ENCODE measurements around the gene LRFN5.
"Not testable (repeated sequence)": the region's sequence is repeated elsewhere in the genome, so short reads cannot be mapped to it uniquely, and the experiment has no call there.

LRFN5 gene

DNA sequence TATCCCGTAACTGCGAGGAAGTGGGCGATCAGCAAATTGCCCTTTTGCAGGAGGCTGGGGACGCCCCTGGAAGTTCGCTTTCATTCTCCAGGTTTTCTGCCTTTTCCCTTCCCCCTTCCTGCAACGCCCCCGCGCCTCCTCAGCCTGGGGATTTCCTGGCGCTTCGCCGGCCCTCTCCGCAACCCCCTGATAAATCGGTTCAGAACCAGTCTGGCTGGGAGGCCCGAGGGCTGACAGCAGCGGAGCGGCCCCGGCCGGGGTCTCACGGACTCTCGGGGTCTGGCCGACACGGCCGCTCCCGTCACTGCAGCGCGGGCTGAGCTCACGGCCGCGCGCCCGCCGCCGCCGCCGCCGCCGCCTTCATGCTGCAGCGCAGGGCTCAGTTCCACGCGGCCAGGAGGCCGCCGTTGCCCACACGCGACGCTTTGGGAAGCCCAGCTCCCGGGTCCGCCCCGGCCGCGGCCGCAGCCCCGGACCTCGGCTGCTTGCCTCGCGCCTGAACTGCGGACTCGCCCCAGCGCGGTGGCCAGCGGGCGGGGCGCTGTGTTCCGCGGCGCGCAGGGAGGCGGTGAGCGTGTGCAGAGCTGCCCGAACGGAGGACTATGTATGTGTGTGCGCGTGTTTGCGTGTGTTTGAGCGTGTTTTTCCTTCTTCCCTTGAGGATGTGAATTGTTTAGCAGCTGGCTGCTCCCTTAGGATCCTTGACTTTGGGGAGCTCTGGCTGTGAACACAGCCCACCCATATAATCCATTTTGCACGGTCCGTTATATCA, at the start of gene LRFN5:
Gene LRFN5, plus strand, starts transcription at position 345 of the 772 bp plus-strand sequence.
- no peak for DNase-seq

DNA sequence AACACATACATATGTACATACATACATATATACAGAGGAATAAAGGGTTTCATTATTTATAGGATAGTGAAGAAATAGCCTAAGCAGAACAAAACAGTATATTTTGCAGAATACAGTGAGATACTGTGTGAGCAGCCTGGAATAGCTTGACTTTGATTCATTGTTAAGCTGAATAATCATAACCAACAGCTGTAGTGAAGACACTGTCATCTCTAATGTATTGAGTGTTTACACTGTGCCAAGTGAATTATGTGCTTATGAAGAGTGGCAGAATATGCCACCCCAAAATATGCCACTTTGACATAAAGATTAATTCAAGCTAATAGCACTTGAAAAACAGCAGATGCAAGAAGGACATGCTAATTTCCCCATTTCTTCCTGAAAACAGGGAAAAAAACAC, 48.2 kb upstream of the LRFN5 start:
- DNase-seq, result no peak

DNA sequence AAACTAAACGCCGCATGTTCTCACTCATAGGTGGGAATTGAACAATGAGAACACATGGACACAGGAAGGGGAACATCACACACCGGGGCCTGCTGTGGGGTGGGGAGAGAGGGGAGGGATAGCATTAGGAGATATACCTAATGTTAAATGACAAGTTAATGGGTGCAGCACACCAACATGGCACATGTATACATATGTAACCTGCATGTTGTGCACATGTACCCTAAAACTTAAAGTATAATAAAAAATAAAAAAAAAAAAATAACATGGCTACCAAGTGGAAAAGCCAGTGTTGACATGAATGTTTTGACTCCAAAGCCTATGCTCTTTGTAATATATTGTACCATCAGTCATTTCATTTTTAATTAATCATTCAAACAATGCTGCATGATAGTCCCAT, 39.8 kb upstream of the LRFN5 start:
- DNase-seq, result not testable (repeated sequence)

DNA sequence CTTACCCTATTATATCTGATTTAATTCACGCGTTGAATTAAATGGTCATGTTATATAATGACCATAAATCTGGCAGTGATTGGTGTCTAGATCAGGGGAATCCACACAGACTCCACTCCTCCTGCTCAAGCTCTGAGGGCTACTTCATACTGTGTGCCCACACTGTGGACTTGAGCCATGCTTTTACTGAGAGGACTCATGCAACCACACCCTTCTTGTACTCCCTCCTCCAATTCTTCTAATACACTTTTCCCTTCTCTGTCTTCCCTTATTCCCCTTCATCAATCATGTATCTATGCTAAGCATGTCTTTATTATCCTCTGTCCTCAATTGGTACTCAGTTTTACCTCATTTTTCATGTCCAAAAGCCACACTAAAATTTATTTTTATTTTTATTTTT, 37.7 kb upstream of the LRFN5 start:
- DNase-seq, result no peak

DNA sequence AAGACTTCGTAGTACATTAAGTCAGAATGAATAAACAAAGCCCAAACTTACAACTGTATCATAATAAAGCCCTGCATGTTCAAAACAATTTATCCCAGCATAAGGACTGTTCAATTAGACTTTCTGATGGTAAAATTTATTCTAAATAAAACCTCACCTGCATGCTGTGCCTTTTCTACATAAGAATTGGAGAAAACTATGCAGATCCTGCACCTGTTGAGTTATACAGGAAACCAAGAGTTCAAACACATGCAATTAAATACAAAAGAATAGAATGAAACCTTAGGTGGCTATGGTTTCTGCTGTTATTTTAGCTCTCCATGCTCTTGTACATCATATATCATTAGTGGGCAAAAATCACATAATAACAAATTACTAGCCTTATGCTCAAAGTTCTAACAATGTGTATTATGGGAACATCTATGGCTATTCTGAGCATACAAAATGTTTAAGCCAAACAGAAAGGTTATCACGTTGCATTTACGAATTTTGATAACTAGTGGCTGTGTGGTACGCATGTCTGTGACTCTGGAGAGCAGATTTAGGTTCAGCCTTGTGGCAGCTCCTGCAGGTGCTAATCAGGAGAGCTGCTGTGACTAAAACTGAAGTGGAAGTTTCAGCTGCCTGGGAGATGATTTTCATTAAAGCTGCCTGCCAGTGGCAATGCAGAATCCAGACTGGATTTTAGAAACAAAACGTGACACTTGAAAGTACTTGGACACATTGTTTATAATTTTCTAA, 36.1 kb upstream of the LRFN5 start:
- no peak for DNase-seq

DNA sequence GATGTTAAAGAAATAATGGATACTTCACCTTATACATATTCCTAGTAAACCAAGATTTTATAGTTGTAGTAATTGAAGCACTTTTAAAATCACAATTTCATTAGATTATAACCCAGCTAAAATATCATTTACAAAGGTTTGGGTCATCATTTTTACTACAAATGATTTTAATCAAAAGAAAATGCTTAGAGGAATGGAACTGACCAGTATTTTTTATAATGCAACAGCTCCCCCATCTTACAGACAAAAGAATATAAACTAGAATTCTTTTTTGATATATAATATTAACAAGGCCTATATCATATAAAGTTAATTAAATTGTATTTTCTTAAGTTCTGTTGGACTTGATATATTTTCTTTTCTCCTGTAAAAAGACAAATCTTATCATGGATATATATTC, 20.4 kb upstream of the LRFN5 start:
- DNase-seq, result no peak

DNA sequence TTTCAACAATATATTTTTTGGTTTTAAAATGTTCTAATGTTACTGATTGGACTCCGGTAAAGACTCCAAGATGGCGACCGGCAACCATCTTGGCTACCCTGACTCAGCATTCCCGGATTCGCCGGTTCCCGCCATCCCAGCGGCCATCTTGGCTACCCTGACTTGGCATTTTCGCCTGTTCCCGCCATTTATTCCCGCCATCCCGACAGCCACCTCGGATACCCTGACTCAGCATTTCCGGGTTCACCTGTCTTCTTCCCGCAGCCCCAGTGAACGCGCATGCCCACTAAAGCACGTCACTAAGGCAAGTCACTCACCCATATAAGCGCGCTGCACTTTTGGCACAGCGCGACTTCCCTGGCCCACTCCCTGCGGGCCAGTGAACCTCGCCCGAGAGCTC, 9.0 kb upstream of the LRFN5 start:
- DNase-seq, result no peak

DNA sequence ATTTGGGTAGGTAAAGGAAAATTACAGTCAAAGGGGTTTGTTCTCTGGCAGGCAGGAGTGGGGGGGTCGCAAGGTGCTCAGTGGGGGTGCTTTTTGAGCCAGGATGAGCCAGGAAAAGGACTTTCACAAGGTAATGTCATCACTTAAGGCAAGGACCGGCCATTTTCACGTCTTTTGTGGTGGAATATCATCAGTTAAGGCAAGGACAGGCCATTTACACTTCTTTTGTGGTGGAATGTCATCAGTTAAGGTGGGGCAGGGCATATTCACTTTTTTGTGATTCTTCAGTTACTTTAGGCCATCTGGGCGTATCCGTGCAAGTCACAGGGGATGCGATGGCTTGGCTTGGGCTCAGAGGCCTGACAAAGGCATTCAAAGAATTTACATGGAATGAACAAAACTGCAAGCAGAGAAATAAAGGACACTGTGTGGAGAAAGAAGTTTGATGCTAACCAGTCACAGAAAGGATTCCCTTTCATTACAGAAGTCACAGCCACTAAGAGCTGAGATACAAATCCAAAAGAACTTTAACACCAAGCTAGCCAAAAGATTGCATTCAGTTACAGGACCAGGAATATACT, 6.8 kb upstream of the LRFN5 start:
- DNase-seq, result not testable (repeated sequence)

DNA sequence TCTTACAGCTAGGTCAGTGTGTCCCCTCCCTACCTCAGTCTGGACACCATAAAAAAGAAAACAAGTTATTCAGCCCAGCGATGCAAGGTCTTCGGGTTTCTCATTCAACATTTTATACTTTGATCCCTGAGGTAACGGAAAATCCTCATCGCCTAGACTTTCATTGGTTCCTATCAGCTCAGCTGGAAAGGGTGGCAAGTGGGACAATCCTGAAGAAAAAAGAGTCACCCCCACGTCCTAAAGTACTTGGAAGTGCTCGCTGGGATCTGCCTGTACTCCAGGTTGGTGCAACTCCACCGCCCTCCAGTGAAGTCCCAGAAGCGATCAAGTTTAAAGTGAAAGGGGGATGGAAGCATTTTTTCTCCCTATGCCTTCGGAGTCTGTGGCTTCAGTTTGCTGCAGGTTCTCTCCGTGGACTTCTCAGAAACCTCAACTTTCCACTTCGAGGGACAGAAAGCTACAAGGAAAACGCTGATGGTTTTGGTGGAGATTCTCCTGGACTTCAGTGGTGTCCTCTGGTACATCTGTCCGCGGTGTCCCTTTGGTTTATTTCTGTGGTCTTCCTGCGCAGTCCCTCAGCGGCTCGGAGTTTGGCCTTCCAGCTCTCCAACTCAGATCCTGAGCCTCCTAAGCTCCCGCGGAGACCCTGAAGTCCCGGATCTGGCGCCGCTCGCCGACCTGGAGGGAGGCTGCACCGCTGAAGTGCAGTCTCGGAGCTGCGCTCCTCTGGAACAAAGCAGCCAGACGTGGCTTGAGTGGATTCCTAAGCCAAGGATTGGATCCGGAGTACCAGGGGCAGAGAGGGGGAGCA, 1.8 kb upstream of the LRFN5 start:
- no peak for DNase-seq

DNA sequence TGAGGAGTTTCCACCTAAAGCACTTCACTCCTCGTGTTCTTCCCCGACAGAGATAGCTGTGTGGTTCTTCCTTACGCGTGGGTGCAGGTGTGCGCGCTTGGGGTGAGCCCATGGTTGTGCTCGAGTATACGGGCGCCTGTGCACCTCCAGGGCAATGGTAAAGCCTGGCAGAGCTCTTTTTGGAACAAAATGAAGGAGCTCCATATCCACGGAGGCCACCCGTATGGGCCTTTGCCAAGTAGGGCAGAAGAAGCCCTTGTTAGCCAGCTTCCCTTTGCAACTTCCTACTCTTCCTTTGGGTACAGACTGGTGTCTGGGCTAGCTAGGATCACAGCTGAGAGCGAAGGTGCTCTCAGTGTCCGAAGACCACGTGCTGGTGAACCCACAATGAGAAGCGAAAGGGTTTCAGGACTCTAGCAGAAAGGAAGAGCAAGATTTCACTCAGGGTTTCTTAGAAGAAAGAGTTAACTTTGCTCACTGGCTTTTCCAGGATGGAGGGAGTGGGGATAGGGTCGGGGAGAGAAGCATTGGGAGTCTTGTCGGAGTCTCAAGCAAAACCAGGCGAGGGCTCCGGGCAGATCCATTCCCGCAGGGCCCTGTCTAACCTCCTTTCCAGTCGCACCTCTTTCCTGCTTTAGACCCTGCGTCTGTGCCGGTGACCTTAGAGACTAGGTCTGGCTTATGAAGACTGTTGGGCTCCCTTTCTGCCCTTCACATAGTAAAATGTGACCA, 960 bp upstream of the LRFN5 start:
- DNase-seq, result no peak

DNA sequence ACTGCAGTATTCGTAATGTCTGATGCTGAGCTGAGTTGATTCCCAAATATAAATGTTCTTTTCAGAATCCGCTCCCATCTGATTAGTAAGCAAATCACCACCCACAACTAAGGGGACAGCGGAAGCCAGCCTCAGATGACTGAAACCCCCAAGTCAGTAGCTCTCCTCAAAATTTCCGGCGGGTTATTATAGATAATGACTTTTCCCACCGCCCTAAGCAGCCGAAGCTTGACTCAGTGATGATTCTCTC, 469 bp upstream of the LRFN5 start:
- DNase-seq, result no peak

DNA sequence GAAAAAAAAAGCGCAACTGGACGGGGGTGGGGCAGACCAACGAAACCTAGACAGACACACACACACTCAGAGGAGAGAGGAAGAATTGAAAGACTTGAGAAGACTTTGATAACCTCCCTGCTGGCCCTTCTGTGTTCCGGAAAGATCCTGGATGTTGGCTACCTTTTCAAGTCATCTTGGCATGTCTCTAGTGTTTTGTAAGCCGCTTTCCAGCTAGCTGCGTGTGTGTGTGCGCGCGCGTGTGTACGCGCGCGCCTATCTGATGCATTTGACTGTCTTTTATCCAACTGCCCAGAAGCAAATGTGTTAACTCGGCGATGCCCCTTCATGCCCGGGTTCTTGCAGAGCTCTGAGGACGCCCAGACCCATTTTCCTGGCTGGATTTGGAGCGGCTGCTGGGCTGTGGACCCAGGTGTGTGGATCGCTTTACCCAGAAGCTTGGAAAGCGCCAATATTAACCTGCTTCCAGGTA, 664 bp downstream of the LRFN5 start:
- no peak for DNase-seq

DNA sequence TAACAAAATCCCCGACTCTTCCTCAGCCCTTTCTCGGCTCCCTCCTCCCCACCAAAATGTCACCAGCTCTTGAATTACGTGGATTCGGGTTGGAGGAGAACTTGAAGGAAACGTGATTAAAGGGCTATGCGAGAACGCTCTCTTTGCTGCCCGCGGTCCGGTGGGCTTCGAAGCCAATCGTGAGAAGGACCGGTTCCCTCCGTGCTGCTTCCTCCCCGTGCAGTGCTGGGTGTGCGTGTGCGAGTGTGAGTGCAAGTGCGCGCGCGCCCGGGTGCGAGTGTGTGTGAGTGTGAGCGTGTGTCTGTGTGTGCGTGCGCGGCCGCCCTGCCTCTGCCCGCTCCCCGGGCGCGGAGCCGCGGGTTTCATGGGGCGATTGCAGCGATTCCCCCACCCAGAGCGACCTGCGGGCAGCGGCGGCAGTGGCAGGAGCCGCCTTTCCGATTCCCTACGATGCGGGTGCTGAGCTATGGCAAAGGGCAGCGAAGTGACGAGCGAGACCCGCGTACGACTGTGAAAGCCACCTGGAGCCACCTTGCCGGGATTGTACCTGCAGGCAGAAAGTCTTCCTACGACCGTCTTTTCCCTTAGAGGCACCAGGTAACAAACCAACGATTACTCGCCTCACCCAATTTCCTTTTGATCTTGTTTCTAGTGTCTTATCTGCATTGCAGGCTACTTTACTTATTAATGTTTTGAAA, 1.4 kb downstream of the LRFN5 start:
- DNase-seq, result no peak

DNA sequence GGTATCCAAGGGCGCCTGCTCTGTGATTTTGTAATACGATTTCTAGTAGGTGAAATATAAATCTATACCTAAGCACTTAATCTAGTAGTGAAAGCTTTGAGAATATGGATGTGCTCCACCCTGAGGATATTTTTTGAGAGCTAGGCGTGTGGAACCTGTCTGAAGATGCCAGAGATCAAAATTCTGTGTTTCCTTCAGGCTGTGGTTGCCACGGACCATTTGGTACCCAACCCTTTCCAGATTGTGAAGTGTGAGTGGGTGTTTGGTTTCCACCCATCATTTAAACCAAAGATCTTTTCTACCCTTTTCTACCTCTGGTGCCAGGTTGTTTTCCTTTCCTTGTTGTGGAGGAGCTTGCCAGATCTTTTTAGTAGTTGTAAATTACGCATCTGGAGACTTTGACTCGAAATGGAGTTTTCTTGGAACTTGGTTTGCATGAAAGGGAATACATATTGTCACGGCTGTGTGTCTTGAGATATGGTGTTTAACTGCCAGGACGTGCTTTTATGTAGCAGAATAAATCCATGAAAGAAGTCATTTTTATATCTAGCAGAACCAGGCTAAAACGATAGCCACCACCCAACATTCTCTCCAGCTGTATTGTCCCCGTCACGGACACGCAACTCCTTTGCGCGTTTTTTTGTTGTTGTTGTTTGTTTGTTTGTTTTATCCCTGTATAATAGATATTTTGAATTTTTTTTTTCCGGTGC, 2.2 kb downstream of the LRFN5 start:
- DNase-seq, result no peak

DNA sequence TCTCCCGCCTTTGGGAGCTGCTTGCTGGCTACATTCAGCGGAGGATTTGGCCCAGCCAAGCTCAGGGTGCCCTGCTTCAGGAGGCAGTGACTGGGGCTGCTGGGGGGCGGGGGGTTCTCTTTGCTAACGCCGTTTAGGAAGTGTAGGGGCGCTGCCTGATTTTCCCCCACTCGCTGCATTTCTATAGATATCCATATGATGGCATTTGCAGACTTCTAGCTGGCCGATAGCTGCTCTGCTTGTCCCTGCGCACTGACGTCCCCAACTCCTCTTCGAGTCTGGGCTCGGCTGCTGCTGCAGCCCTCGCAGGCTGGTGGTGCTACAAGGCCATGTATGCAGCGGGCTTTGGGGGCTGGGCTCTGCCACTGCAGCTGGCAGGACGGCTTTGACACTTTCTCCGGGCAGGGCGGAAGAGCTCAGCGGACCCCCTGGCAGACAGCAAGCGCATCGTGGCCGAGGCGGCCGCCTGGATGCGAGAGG, 3.1 kb downstream of the LRFN5 start:
- DNase-seq, result no peak

DNA sequence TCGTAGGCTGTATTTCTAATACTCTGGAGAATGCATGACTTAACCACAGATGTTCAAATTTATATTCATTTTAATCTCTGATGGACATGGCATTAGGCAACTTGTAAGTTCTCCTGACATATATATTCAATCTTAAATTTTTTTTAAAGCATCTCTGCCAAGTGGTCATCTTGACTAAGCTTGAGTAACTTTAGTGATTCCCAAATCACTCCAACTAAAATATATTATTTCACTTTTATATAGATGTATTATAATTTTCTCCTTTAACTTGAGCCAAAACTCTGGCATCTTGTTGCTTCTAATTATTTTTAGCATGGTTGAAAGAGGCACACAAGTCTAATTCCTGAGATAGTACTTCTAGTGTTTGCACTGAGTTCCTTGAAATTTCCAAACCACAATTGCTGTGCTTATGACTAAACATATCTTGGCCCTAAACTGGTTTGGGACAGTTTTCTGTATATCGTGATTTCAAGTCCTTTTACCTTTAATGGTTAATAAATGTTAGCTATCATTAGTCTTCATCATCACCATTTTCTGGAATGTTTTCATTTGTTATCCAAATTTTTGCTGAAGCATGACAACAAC, 8.4 kb downstream of the LRFN5 start:
- DNase-seq, result no peak

DNA sequence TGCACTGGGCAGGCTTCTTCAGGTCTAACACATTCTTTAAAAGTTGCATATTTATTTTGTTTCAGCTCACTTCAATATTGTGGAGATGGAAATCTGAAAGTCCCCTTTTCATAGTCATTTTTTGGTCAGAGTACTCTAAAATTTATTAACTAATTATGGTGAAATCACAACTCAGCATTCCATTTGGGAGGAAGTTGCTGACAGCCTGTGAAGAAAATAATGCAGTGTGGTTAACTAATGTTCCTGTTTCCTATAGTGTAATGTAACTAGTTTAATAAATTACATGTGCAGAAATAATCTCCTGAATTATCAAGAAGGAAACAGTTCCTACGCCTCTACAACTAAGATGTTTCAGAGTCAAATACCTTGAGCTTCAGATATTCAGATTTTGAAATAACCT, 17.1 kb downstream of the LRFN5 start:
- no peak for DNase-seq

DNA sequence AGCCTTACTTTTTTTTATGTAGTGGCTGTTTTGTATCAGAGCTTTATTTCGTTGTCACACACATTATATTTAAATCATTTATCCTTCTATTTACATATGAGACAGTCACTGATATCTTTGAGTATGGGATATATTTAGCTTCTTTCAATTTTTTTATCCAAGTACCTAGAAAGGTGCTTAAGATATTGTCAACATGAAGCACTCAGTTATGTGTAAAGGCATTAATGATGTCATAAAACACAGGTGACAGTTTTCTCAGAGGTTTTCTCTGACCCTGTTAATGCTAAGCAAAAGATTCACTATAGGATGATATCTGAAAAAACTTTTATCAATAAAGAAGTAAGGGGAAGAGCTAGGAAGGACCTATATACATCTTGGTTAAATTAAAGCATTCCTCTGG, 23.2 kb downstream of the LRFN5 start:
- no peak for DNase-seq

DNA sequence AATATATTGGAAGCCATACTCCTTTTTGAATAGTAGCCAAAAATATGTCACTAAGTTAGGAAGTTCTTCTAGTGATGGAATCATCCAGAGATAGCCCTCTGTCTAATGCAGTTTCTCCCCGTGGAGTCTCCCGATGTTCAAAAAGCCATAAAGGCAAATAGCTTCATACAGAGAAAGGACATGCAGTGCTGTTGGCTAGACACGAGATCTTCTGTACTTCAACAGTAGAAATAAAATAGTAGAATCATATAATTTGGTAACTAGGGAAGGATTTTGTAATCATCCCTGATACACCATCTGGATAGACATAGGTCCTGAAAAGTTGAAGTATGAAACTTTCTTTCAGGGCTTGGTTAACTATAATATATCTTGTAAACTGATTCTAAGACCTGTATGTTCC, 27.6 kb downstream of the LRFN5 start:
- DNase-seq, result no peak

DNA sequence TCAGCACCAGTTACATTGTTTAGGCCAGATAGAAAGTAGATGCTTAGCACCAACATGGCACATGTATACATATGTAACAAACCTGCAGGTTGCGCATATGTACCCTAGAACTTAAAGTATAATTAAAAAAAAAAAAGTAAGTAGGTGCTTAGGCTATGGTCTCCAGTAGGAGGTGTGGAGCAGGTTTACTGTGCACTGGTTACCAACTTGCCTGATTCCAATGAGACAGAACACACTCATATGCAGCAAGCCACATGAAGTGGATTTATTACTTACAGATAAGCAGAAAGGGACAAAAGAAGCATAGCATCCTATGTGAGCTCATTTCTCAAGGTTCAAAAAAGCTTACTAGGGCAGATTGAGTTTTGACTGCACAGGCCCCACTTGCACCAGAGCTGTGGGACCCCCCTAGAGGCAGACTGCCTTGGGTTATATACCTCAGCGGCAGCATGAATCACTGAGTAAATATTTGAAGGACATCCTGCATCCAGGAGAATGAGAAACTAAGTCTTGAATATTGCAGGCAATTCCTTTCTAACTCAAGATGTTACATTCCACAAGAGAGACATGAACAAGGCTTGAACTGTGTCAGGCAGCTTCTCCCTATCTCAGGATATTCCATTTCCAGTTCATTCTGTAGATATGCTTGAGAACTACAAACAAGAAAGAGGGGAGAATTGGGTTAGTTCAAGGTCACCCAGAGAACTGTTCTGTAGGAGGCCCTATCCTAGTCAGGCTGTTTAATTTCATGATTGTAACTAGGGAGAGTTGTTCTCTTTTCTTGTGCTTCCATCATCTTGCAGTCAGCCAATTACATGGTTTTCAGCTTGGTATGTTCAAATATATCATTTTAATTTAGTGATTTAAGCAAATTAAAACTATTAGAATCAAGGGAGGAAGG, 30.1 kb downstream of the LRFN5 start:
- DNase-seq, result no peak
